ENCODE results near the gene KPNB1. TPM values are rescaled to one million over a fixed set of nuclear protein-coding genes. Genes with fewer than 3 reads are reported as not detected.

Gene KPNB1
- total RNA-seq, 1 experiment from 2014 or later = 538 TPM

GRCh38 chr17:47663912-47664623 lies 14.3 kb downstream of the KPNB1 start:
- peak overlapping the region; percentile 4 for H3K27ac Mint-ChIP-seq (ENCODE audit: unreplicated experiment)
- peak; percentile 79 for TF ChIP-seq CTCF (IDR thresholded peaks at IDR 0.05; ENCODE audit: unreplicated experiment)
- no peaks in the 10 kb centered on the region for H3K4me1 Mint-ChIP-seq (ENCODE audit: low read depth, unreplicated experiment)
- H3K4me3 Mint-ChIP-seq (ENCODE audit: low read depth, unreplicated experiment) = no peak overlapping the region
- H3K9me3 Mint-ChIP-seq (ENCODE audit: low read depth, unreplicated experiment) = no peaks in the 10 kb centered on the region
- intact Hi-C loops (cut with micrococcal nuclease; ENCODE audit: unreplicated experiment) = no loop called here
- H3K36me3 Mint-ChIP-seq (ENCODE audit: insufficient read depth, unreplicated experiment) = peaks cover 94% of the 10 kb centered on the region
- no TSS peak for BruUV-seq (replicated peaks)
- H3K27me3 Mint-ChIP-seq (ENCODE audit: unreplicated experiment) = no peaks in the 10 kb centered on the region
- CTCF ChIA-PET = interaction anchor here (0.7 to 1.2 kb wide), 2 partner anchors 24 to 648 kb away, joined by 4 read pairs; no protein-coding TSS in a partner anchor
- peak; percentile 80 for DNase-seq

GRCh38 chr17:47664624-47664941 lies 14.9 kb downstream of the KPNB1 start:
- no TSS peak for BruUV-seq (replicated peaks)
- CTCF ChIA-PET = interaction anchor here (1.2 kb wide), 1 partner anchor 23 kb away, joined by 4 read pairs; no protein-coding TSS in a partner anchor
- Mint-ChIP-seq H3K4me3 (ENCODE audit: low read depth, unreplicated experiment) (no peak overlapping the region), H3K9me3 (ENCODE audit: low read depth, unreplicated experiment) (no peaks in the 10 kb centered on the region), H3K27me3 (ENCODE audit: unreplicated experiment) (no peaks in the 10 kb centered on the region), H3K4me1 (ENCODE audit: low read depth, unreplicated experiment) (no peaks in the 10 kb centered on the region), H3K27ac (ENCODE audit: unreplicated experiment) (peak overlapping the region; percentile 4), H3K36me3 (ENCODE audit: insufficient read depth, unreplicated experiment) (peaks cover 95% of the 10 kb centered on the region)
- no peak for TF ChIP-seq CTCF (IDR thresholded peaks at IDR 0.05; ENCODE audit: unreplicated experiment)
- intact Hi-C loops (cut with micrococcal nuclease; ENCODE audit: unreplicated experiment) = no loop called here
- no peak for DNase-seq

- Mint-ChIP-seq H3K27ac (ENCODE audit: unreplicated experiment) (no peak overlapping the region), H3K9me3 (ENCODE audit: low read depth, unreplicated experiment) (no peaks in the 10 kb centered on the region)
- CTCF ChIA-PET = interaction anchor here (1.2 kb wide), 1 partner anchor 22 kb away, joined by 4 read pairs; no protein-coding TSS in a partner anchor
Measured at GRCh38 chr17:47665655-47666054, 15.9 kb downstream of the KPNB1 start.

GRCh38 chr17:47669081-47669480 lies 19.4 kb downstream of the KPNB1 start:
- DNase-seq = no peak
- Mint-ChIP-seq H3K27me3 (ENCODE audit: unreplicated experiment) (no peaks in the 10 kb centered on the region), H3K4me1 (ENCODE audit: low read depth, unreplicated experiment) (no peaks in the 10 kb centered on the region), H3K27ac (ENCODE audit: unreplicated experiment) (no peak overlapping the region), H3K36me3 (ENCODE audit: insufficient read depth, unreplicated experiment) (peaks cover 98% of the 10 kb centered on the region), H3K9me3 (ENCODE audit: low read depth, unreplicated experiment) (no peaks in the 10 kb centered on the region), H3K4me3 (ENCODE audit: low read depth, unreplicated experiment) (no peak overlapping the region)
- no TSS peak for BruUV-seq (replicated peaks)
- no peak for TF ChIP-seq CTCF (IDR thresholded peaks at IDR 0.05; ENCODE audit: unreplicated experiment)
- CTCF ChIA-PET = interaction anchor here (0.6 kb wide), 1 partner anchor 92 kb away, joined by 3 read pairs; no protein-coding TSS in a partner anchor
- intact Hi-C loops (cut with micrococcal nuclease; ENCODE audit: unreplicated experiment) = no loop called here

More at GRCh38 chr17:47665655-47666054, 15.9 kb downstream of the KPNB1 start:
- Mint-ChIP-seq H3K4me3 (ENCODE audit: low read depth, unreplicated experiment) (no peak overlapping the region), H3K27me3 (ENCODE audit: unreplicated experiment) (no peaks in the 10 kb centered on the region), H3K36me3 (ENCODE audit: insufficient read depth, unreplicated experiment) (peaks cover 96% of the 10 kb centered on the region), H3K4me1 (ENCODE audit: low read depth, unreplicated experiment) (no peaks in the 10 kb centered on the region)
- no peak for TF ChIP-seq CTCF (IDR thresholded peaks at IDR 0.05; ENCODE audit: unreplicated experiment)
- no peak for DNase-seq
- intact Hi-C loops (cut with micrococcal nuclease; ENCODE audit: unreplicated experiment) = no loop called here
- no TSS peak for BruUV-seq (replicated peaks)

Data from Calu3 (cell line).